Trophoblast cell (in vitro differentiated cells and primary cell): Measurements from ENCODE around the gene MYEOV.
A peak's percentile ranks its signal among the peaks of the same experiment; 100 is the strongest.

Experiments
- DNase-seq, 2 donors: peaks; one replicate each; pipeline ENCODE4 v3.0.0-alpha.2; 2016
- H2AFZ ChIP-seq: 2 replicates; pipeline ENCODE4 v1.6.1; 2013; ENCODE audit warnings: low read length, moderate library complexity, mild to moderate bottlenecking; ENCODE audit not compliant: insufficient read depth, poor library complexity
- H2AK5ac ChIP-seq: 2 replicates; pipeline ENCODE4 v1.6.1; 2013; ENCODE audit warnings: mild to moderate bottlenecking, low read length
- H2BK120ac ChIP-seq: 2 replicates; pipeline ENCODE4 v1.6.1; 2013; ENCODE audit warnings: low read length, mild to moderate bottlenecking, moderate library complexity; ENCODE audit not compliant: insufficient read depth, poor library complexity
- H2BK12ac ChIP-seq: 2 replicates; pipeline ENCODE4 v1.6.1; 2013; ENCODE audit warnings: mild to moderate bottlenecking, low read length, moderate library complexity
- H2BK5ac ChIP-seq: 2 replicates; pipeline ENCODE4 v1.6.1; 2013; ENCODE audit warnings: low read length, low read depth, moderate library complexity, mild to moderate bottlenecking; ENCODE audit not compliant: poor library complexity
- H3K14ac ChIP-seq: 2 replicates; pipeline ENCODE4 v1.6.1; 2013; ENCODE audit warnings: mild to moderate bottlenecking, low read length
- H3K18ac ChIP-seq: 2 replicates; pipeline ENCODE4 v1.6.1; 2013; ENCODE audit warnings: mild to moderate bottlenecking, low read length
- H3K23ac ChIP-seq: 2 replicates; pipeline ENCODE4 v1.6.1; 2013; ENCODE audit warnings: low read length
- H3K27ac ChIP-seq: 2 replicates; pipeline ENCODE4 v1.5.1; 2013; ENCODE audit warnings: low read depth, mild to moderate bottlenecking, inconsistent platforms, low read length, moderate library complexity
- H3K27me3 ChIP-seq: 2 replicates; pipeline ENCODE4 v1.6.1; 2013; ENCODE audit warnings: inconsistent platforms, mild to moderate bottlenecking, low read length, moderate library complexity; ENCODE audit not compliant: insufficient read depth
- H3K36me3 ChIP-seq, 2 experiments: 1 replicate in 1 of 2; 2 replicates in 1 of 2; pipeline ENCODE4 v1.6.1; 2013; ENCODE audit warnings: low read length in 2 of 2, mild to moderate bottlenecking in 2 of 2, moderate library complexity in 1 of 2; ENCODE audit not compliant: insufficient read depth in 2 of 2, control insufficient read depth in 1 of 2
- H3K4ac ChIP-seq: 2 replicates; pipeline ENCODE4 v1.6.1; 2013; ENCODE audit warnings: low read depth, mild to moderate bottlenecking, low read length, moderate library complexity
- H3K4me1 ChIP-seq, 2 experiments: 1 replicate in 1 of 2; 2 replicates in 1 of 2; pipeline ENCODE4 v1.6.1; 2013; ENCODE audit warnings: low read length in 2 of 2, mild to moderate bottlenecking in 2 of 2, moderate library complexity in 1 of 2; ENCODE audit not compliant: insufficient read depth in 2 of 2, control insufficient read depth in 1 of 2
- H3K4me2 ChIP-seq: 2 replicates; pipeline ENCODE4 v1.6.1; 2013; ENCODE audit warnings: inconsistent platforms, mild to moderate bottlenecking, low read length, moderate library complexity
- H3K4me3 ChIP-seq: 2 replicates; pipeline ENCODE4 v1.5.1; 2013; ENCODE audit warnings: mild to moderate bottlenecking, low read depth, low read length, inconsistent platforms
- H3K79me1 ChIP-seq: one replicate; pipeline ENCODE4 v1.6.1; 2013; ENCODE audit warnings: low read length
- H3K79me2 ChIP-seq: 2 replicates; pipeline ENCODE4 v1.6.1; 2013; ENCODE audit warnings: low read length, mild to moderate bottlenecking; ENCODE audit not compliant: control insufficient read depth, insufficient read depth, poor library complexity
- H3K9ac ChIP-seq: 2 replicates; pipeline ENCODE4 v1.6.1; 2013; ENCODE audit warnings: mild to moderate bottlenecking, low read length
- H3K9me3 ChIP-seq: 2 replicates; pipeline ENCODE4 v1.6.1; 2013; ENCODE audit warnings: low read depth, mild to moderate bottlenecking, control low read depth, inconsistent platforms, low read length; ENCODE audit not compliant: insufficient read depth
- H4K12ac ChIP-seq: 2 replicates; pipeline ENCODE4 v1.6.1; 2013; ENCODE audit warnings: low read depth, mild to moderate bottlenecking, low read length, moderate library complexity
- H4K8ac ChIP-seq: 2 replicates; pipeline ENCODE4 v1.6.1; 2013; ENCODE audit warnings: low read depth, mild to moderate bottlenecking, low read length, moderate library complexity
- H4K91ac ChIP-seq: one replicate; pipeline ENCODE4 v1.6.1; 2013; ENCODE audit warnings: low read depth, mild to moderate bottlenecking, low read length, moderate library complexity
- whole genome bisulfite sequencing: extraction: QIAGEN DNeasy Blood & Tissue Kit; methylation state at CpG from one replicate; pipeline ENCODE4 v1.1.7; 2013; ENCODE audit warnings: missing lambda C conversion rate; ENCODE audit not compliant: insufficient read length, insufficient coverage; ENCODE audit errors: extremely low coverage; 5-methylcytosine and 5-hydroxymethylcytosine counted together

MYEOV gene

DNA sequence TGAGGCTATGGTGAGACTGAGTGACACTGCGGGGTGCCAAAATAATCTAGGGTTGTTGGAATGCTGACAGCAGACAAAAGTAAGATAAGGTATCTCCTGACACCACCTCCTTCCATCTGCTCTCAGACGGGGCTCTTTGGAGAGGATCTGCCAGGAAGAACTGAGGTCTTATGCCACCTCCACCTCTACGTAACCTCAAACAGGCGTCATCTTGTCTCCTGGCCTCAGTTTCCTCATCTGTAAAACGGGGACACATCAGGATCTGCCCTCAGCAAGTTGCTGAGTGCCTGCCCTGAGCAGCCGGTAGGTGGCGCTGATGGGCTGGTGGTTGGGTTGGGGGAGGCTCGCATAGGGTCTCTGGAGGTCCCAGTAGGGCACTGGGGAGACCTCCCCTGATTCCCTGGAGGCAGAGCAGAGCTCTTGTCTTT lies 1.7 kb upstream of the MYEOV start:
- Histone ChIP-seq H2AK5ac (no peak overlapping the region), H3K79me1 (peaks cover 7% of the 10 kb centered on the region), H3K4me3 (no peak overlapping the region), H2BK120ac (no peak overlapping the region), H4K8ac (no peak overlapping the region), H3K18ac (no peak overlapping the region), H2AFZ (no peak overlapping the region), H3K9ac (no peak overlapping the region), H3K79me2 (no peaks in the 10 kb centered on the region), H3K27me3 (no peaks in the 10 kb centered on the region), H3K9me3 (peaks cover 7% of the 10 kb centered on the region), H3K4me2 (no peak overlapping the region), H2BK5ac (no peak overlapping the region), H3K36me3 (no peaks in the 10 kb centered on the region), H3K14ac (no peak overlapping the region), H3K23ac (no peak overlapping the region), H3K4me1 (peaks cover 14 to 16% of the 10 kb centered on the region in 2 experiments), H2BK12ac (no peak overlapping the region), H3K4ac (no peak overlapping the region), H3K27ac (no peak overlapping the region), H4K91ac (no peak overlapping the region), H4K12ac (no peak overlapping the region)
- WGBS = no CpG with 5 or more reads among the region's 8 CpGs
- peak in 1 of 2 donors; percentile 41 for DNase-seq

GRCh38 chr11:69293087-69293486 lies 868 bp upstream of the MYEOV start:
- Histone ChIP-seq H3K9me3 (peaks cover 7% of the 10 kb centered on the region), H3K27me3 (no peaks in the 10 kb centered on the region), H2AK5ac (no peak overlapping the region), H3K4me2 (no peak overlapping the region), H3K4me1 (peaks cover 16% of the 10 kb centered on the region in 2 experiments), H3K79me2 (peaks cover 2% of the 10 kb centered on the region), H3K23ac (peak overlapping the region; percentile 29), H2BK12ac (no peak overlapping the region), H3K4me3 (no peak overlapping the region), H3K4ac (no peak overlapping the region), H3K27ac (no peak overlapping the region), H4K8ac (no peak overlapping the region), H2BK120ac (no peak overlapping the region), H2AFZ (no peak overlapping the region), H3K36me3 (no peaks in the 10 kb centered on the region), H3K9ac (no peak overlapping the region), H3K14ac (no peak overlapping the region), H2BK5ac (no peak overlapping the region), H3K18ac (no peak overlapping the region), H3K79me1 (peaks cover 13% of the 10 kb centered on the region), H4K12ac (no peak overlapping the region), H4K91ac (no peak overlapping the region)
- DNase-seq = no peak
- no CpG with 5 or more reads among the region's 8 CpGs for WGBS

DNA sequence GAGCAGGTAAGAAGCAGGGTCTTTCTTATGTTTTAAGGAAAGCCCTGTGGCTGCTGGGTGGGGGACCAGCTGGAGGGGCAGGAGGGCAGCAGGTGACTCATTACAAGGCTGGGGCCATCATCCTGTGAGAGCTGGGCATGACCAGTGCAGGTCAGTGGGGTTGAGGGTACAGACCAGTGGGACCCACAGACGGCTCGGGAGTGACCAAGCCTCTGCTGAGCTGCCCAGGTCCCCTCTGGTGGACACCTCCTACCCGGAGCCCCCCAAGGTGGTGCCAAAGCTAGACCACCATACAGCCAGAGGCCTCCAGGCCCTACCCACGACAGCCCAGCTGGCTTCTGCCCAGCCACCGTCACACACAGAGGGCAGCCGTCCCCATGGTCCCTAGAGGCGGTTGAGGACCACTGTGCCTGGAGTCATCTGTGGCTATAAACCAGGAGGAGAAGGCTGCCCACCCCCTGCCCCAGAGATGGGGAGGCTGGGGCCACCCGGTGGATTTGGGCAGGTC lies 670 bp downstream of the MYEOV start:
- H3K9me3 ChIP-seq = peaks cover 7% of the 10 kb centered on the region
- no CpG with 5 or more reads among the region's 8 CpGs for WGBS
- H3K9ac ChIP-seq = no peak overlapping the region

GRCh38 chr11:69295079-69295994 lies 1.4 kb downstream of the MYEOV start:
- no CpG with 5 or more reads among the region's 31 CpGs for WGBS
- H2AK5ac ChIP-seq = peak overlapping the region; percentile 20

More for the DNA sequence above, 670 bp downstream of the MYEOV start:
- Histone ChIP-seq H3K4ac (no peak overlapping the region), H2BK5ac (no peak overlapping the region), H3K4me2 (no peak overlapping the region), H4K12ac (no peak overlapping the region), H3K27me3 (no peaks in the 10 kb centered on the region), H3K79me1 (peaks cover 19% of the 10 kb centered on the region), H2BK12ac (no peak overlapping the region), H4K8ac (no peak overlapping the region), H2AK5ac (no peak overlapping the region), H3K18ac (no peak overlapping the region), H3K27ac (no peak overlapping the region), H3K14ac (no peak overlapping the region), H3K23ac (no peak overlapping the region), H3K4me3 (no peak overlapping the region), H2BK120ac (no peak overlapping the region), H3K36me3 (no peaks in the 10 kb centered on the region), H3K4me1 (peaks cover 24 to 25% of the 10 kb centered on the region in 2 experiments), H2AFZ (no peak overlapping the region), H3K79me2 (peaks cover 2% of the 10 kb centered on the region), H4K91ac (no peak overlapping the region)
- DNase-seq = no peak

More at GRCh38 chr11:69295079-69295994, 1.4 kb downstream of the MYEOV start:
- Histone ChIP-seq H4K8ac (no peak overlapping the region), H2BK120ac (no peak overlapping the region), H2BK12ac (peak overlapping the region; percentile 29), H2AFZ (no peak overlapping the region), H3K27ac (no peak overlapping the region), H4K91ac (peak overlapping the region; percentile 9), H3K23ac (no peak overlapping the region), H2BK5ac (no peak overlapping the region), H3K36me3 (no peaks in the 10 kb centered on the region), H3K79me1 (peaks cover 19% of the 10 kb centered on the region), H3K14ac (no peak overlapping the region), H3K9ac (no peak overlapping the region), H3K4ac (no peak overlapping the region), H3K4me3 (no peak overlapping the region), H3K4me2 (no peak overlapping the region), H3K18ac (no peak overlapping the region), H3K9me3 (peaks cover 7% of the 10 kb centered on the region), H3K79me2 (peaks cover 2% of the 10 kb centered on the region), H4K12ac (no peak overlapping the region), H3K4me1 (peaks cover 31 to 32% of the 10 kb centered on the region in 2 experiments), H3K27me3 (no peaks in the 10 kb centered on the region)
- DNase-seq = no peak
